ENCODE results near the gene OAS3.

The OAS3 gene

DNA sequence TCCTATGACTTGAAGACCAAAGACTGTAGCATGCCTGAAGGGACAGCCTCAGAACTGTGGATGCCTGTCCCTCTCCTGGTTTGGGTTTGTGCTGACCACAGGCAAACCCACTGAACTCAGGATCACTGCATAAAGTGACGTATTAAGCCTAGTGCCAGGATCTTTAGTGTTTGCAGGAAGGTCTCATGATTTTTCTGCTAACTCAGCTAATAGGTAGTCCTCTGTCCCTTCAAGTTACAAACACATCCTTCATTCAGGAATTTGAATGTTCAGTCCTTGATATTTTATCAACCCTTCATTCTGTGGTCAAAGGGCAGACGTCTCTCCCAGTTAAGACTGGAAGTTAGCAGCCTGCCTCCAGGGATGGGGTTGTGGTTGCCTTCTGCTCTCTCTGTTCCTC lies 10.3 kb upstream of the OAS3 start:
- no CpG with 5 or more reads among the region's 2 CpGs for WGBS (ENCODE audit: extremely low coverage, insufficient coverage, insufficient read length)
- no peak for DNase-seq

DNA sequence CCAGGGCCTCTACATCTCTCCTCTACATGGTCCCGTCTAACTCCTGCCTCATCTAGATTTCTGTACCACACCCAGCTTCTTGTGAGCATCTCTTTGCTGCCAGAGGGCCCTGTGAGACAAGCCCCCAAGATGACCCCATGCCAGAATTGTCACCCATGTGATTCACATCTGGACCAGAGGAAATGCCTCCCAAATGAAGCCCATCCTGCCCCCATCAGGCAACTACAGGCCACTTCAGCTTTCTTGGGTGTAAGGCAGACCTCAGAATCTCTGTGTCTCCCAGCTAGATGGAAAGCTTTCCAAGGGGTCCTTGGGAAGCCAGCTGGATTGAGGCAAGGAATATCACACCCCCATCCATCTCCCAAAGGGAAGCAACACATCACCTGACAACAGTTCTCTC lies 9.3 kb upstream of the OAS3 start:
- H3K23ac ChIP-seq (ENCODE audit: low read length): no peak overlapping the region
- H3K14ac ChIP-seq (ENCODE audit: low read length): no peak overlapping the region
- no CpG with 5 or more reads among the region's 1 CpG for WGBS (ENCODE audit: extremely low coverage, insufficient coverage, insufficient read length)

More for the DNA sequence above, 10.3 kb upstream of the OAS3 start:
- H3K27me3 ChIP-seq (ENCODE audit: insufficient read depth, low read length): no peaks in the 10 kb centered on the region
- H2BK120ac ChIP-seq (ENCODE audit: insufficient read depth, low read length, poor library complexity): no peak overlapping the region
- no peak overlapping the region for H3K23ac ChIP-seq (ENCODE audit: low read length)
- no peaks in the 10 kb centered on the region for H3K79me2 ChIP-seq (ENCODE audit: control insufficient read depth, insufficient read depth, low read length, poor library complexity)
- no peak overlapping the region for H3K27ac ChIP-seq (ENCODE audit: low read depth, low read length)
- H3K79me1 ChIP-seq (ENCODE audit: low read length): no peaks in the 10 kb centered on the region
- H4K8ac ChIP-seq (ENCODE audit: low read depth, low read length): no peak overlapping the region
- no peak overlapping the region for H2AK5ac ChIP-seq (ENCODE audit: low read length)
- no peaks in the 10 kb centered on the region for H3K4me1 ChIP-seq (ENCODE audit: control insufficient read depth in 1 of 2, insufficient read depth in 2 of 2, low read length in 2 of 2)
- no peak overlapping the region for H3K18ac ChIP-seq (ENCODE audit: low read length)
- H2AFZ ChIP-seq (ENCODE audit: insufficient read depth, low read length, poor library complexity): no peak overlapping the region
- no peak overlapping the region for H2BK12ac ChIP-seq (ENCODE audit: low read length)
- H3K9ac ChIP-seq (ENCODE audit: low read length): no peak overlapping the region
- peaks cover 0 to 3% of the 10 kb centered on the region in 2 experiments for H3K36me3 ChIP-seq (ENCODE audit: control insufficient read depth in 1 of 2, insufficient read depth in 2 of 2, low read length in 2 of 2)
- H3K4ac ChIP-seq (ENCODE audit: low read depth, low read length): no peak overlapping the region
- H3K9me3 ChIP-seq (ENCODE audit: insufficient read depth, low read depth, low read length): peaks cover 7% of the 10 kb centered on the region
- no peak overlapping the region for H3K14ac ChIP-seq (ENCODE audit: low read length)
- no peak overlapping the region for H3K4me2 ChIP-seq (ENCODE audit: low read length)
- H4K12ac ChIP-seq (ENCODE audit: low read depth, low read length): no peak overlapping the region
- H3K4me3 ChIP-seq (ENCODE audit: low read depth, low read length): no peak overlapping the region
- no peak overlapping the region for H4K91ac ChIP-seq (ENCODE audit: low read depth, low read length)
- H2BK5ac ChIP-seq (ENCODE audit: low read depth, low read length, poor library complexity): no peak overlapping the region

DNA sequence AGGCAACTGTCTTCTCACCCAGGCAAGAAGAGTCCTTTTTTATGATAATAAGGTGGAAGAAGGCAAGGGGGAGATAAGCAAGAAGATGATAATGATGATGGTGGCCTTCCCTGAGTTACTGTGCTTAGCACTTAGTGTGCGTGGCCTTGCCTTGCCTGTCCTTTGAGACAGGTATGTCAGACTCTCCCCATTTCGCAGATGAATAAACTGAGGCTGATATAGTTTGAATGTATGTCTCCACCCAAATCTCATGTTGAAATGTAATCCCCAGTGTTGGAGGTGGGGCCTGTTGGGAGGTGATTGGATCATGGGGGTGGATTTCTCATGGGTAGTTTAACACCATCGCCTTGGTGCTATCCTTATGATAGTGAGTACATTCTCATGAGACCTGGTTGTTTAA lies 8.6 kb upstream of the OAS3 start:
- no CpG with 5 or more reads among the region's 3 CpGs for WGBS (ENCODE audit: extremely low coverage, insufficient coverage, insufficient read length)
- H3K79me1 ChIP-seq (ENCODE audit: low read length): no peaks in the 10 kb centered on the region

More for the DNA sequence above, 9.3 kb upstream of the OAS3 start:
- H3K4me3 ChIP-seq (ENCODE audit: low read depth, low read length): no peak overlapping the region
- no peaks in the 10 kb centered on the region for H3K79me2 ChIP-seq (ENCODE audit: control insufficient read depth, insufficient read depth, low read length, poor library complexity)
- no peak overlapping the region for H2BK120ac ChIP-seq (ENCODE audit: insufficient read depth, low read length, poor library complexity)
- H3K27me3 ChIP-seq (ENCODE audit: insufficient read depth, low read length): no peaks in the 10 kb centered on the region
- no peak overlapping the region for H4K91ac ChIP-seq (ENCODE audit: low read depth, low read length)
- H3K4me1 ChIP-seq (ENCODE audit: control insufficient read depth in 1 of 2, insufficient read depth in 2 of 2, low read length in 2 of 2): no peaks in the 10 kb centered on the region
- H3K18ac ChIP-seq (ENCODE audit: low read length): no peak overlapping the region
- H3K79me1 ChIP-seq (ENCODE audit: low read length): no peaks in the 10 kb centered on the region
- H4K8ac ChIP-seq (ENCODE audit: low read depth, low read length): no peak overlapping the region
- no peak overlapping the region for H2BK12ac ChIP-seq (ENCODE audit: low read length)
- no peak overlapping the region for H3K9ac ChIP-seq (ENCODE audit: low read length)
- no peak overlapping the region for H2AK5ac ChIP-seq (ENCODE audit: low read length)
- no peak overlapping the region for H3K4ac ChIP-seq (ENCODE audit: low read depth, low read length)
- no peak overlapping the region for H2AFZ ChIP-seq (ENCODE audit: insufficient read depth, low read length, poor library complexity)
- no peak overlapping the region for H2BK5ac ChIP-seq (ENCODE audit: low read depth, low read length, poor library complexity)
- peaks cover 7% of the 10 kb centered on the region for H3K9me3 ChIP-seq (ENCODE audit: insufficient read depth, low read depth, low read length)
- H3K27ac ChIP-seq (ENCODE audit: low read depth, low read length): no peak overlapping the region
- H3K4me2 ChIP-seq (ENCODE audit: low read length): no peak overlapping the region
- DNase-seq: no peak
- H3K36me3 ChIP-seq (ENCODE audit: control insufficient read depth in 1 of 2, insufficient read depth in 2 of 2, low read length in 2 of 2): peaks cover 0 to 3% of the 10 kb centered on the region in 2 experiments
- no peak overlapping the region for H4K12ac ChIP-seq (ENCODE audit: low read depth, low read length)

GRCh38 chr12:112930350-112930749 lies 7.9 kb upstream of the OAS3 start:
- Histone ChIP-seq H4K8ac (ENCODE audit: low read depth, low read length) (no peak overlapping the region), H3K18ac (ENCODE audit: low read length) (no peak overlapping the region), H3K27ac (ENCODE audit: low read depth, low read length) (no peak overlapping the region), H2AFZ (ENCODE audit: insufficient read depth, low read length, poor library complexity) (no peak overlapping the region), H3K4me3 (ENCODE audit: low read depth, low read length) (no peak overlapping the region), H2BK120ac (ENCODE audit: insufficient read depth, low read length, poor library complexity) (no peak overlapping the region), H3K9me3 (ENCODE audit: insufficient read depth, low read depth, low read length) (peaks cover 3% of the 10 kb centered on the region), H3K27me3 (ENCODE audit: insufficient read depth, low read length) (no peaks in the 10 kb centered on the region), H4K12ac (ENCODE audit: low read depth, low read length) (no peak overlapping the region), H4K91ac (ENCODE audit: low read depth, low read length) (no peak overlapping the region), H3K14ac (ENCODE audit: low read length) (no peak overlapping the region), H3K79me1 (ENCODE audit: low read length) (no peaks in the 10 kb centered on the region), H3K79me2 (ENCODE audit: control insufficient read depth, insufficient read depth, low read length, poor library complexity) (no peaks in the 10 kb centered on the region), H3K36me3 (ENCODE audit: control insufficient read depth in 1 of 2, insufficient read depth in 2 of 2, low read length in 2 of 2) (peaks cover 0 to 3% of the 10 kb centered on the region in 2 experiments), H3K23ac (ENCODE audit: low read length) (no peak overlapping the region), H2BK12ac (ENCODE audit: low read length) (no peak overlapping the region), H3K4ac (ENCODE audit: low read depth, low read length) (no peak overlapping the region), H2BK5ac (ENCODE audit: low read depth, low read length, poor library complexity) (no peak overlapping the region), H3K9ac (ENCODE audit: low read length) (no peak overlapping the region), H2AK5ac (ENCODE audit: low read length) (no peak overlapping the region), H3K4me2 (ENCODE audit: low read length) (no peak overlapping the region), H3K4me1 (ENCODE audit: control insufficient read depth in 1 of 2, insufficient read depth in 2 of 2, low read length in 2 of 2) (no peaks in the 10 kb centered on the region)
- no CpG with 5 or more reads among the region's 2 CpGs for WGBS (ENCODE audit: extremely low coverage, insufficient coverage, insufficient read length)
- DNase-seq: no peak

More for the DNA sequence above, 8.6 kb upstream of the OAS3 start:
- no peaks in the 10 kb centered on the region for H3K27me3 ChIP-seq (ENCODE audit: insufficient read depth, low read length)
- no peak overlapping the region for H3K4me3 ChIP-seq (ENCODE audit: low read depth, low read length)
- H3K14ac ChIP-seq (ENCODE audit: low read length): no peak overlapping the region
- no peak overlapping the region for H3K9ac ChIP-seq (ENCODE audit: low read length)
- no peak overlapping the region for H3K18ac ChIP-seq (ENCODE audit: low read length)
- no peak overlapping the region for H2AK5ac ChIP-seq (ENCODE audit: low read length)
- no peak for DNase-seq
- no peak overlapping the region for H4K8ac ChIP-seq (ENCODE audit: low read depth, low read length)
- H3K9me3 ChIP-seq (ENCODE audit: insufficient read depth, low read depth, low read length): peaks cover 7% of the 10 kb centered on the region
- no peaks in the 10 kb centered on the region for H3K4me1 ChIP-seq (ENCODE audit: control insufficient read depth in 1 of 2, insufficient read depth in 2 of 2, low read length in 2 of 2)
- H3K23ac ChIP-seq (ENCODE audit: low read length): peak overlapping the region; percentile 52
- H3K4ac ChIP-seq (ENCODE audit: low read depth, low read length): no peak overlapping the region
- no peak overlapping the region for H3K27ac ChIP-seq (ENCODE audit: low read depth, low read length)
- no peak overlapping the region for H2AFZ ChIP-seq (ENCODE audit: insufficient read depth, low read length, poor library complexity)
- H4K12ac ChIP-seq (ENCODE audit: low read depth, low read length): no peak overlapping the region
- H3K36me3 ChIP-seq (ENCODE audit: control insufficient read depth in 1 of 2, insufficient read depth in 2 of 2, low read length in 2 of 2): peaks cover 0 to 3% of the 10 kb centered on the region in 2 experiments
- no peaks in the 10 kb centered on the region for H3K79me2 ChIP-seq (ENCODE audit: control insufficient read depth, insufficient read depth, low read length, poor library complexity)
- no peak overlapping the region for H3K4me2 ChIP-seq (ENCODE audit: low read length)
- no peak overlapping the region for H2BK12ac ChIP-seq (ENCODE audit: low read length)
- H4K91ac ChIP-seq (ENCODE audit: low read depth, low read length): no peak overlapping the region
- H2BK5ac ChIP-seq (ENCODE audit: low read depth, low read length, poor library complexity): no peak overlapping the region
- H2BK120ac ChIP-seq (ENCODE audit: insufficient read depth, low read length, poor library complexity): no peak overlapping the region
